GM19238 (cell line): Measurements from ENCODE around the gene SEMA5B.

ENCODE experiments used
- DNase-seq: peaks from one replicate; pipeline ENCODE4 v3.0.0; 2011; ENCODE audit warnings: low spot score; ENCODE audit not compliant: insufficient read length

SEMA5B gene

GRCh38 chr3:122926811-122927210 lies 100.8 kb downstream of the SEMA5B start:
- no peak for DNase-seq

- no peak for DNase-seq
These were observed 101.2 kb downstream of the SEMA5B start for GRCh38 chr3:122926322-122926721.

GRCh38 chr3:122925756-122926155 lies 101.8 kb downstream of the SEMA5B start:
- no peak for DNase-seq

GRCh38 chr3:122924056-122924455 lies 103.5 kb downstream of the SEMA5B start:
- no peak for DNase-seq

GRCh38 chr3:122923611-122924010 lies 104.0 kb downstream of the SEMA5B start:
- no peak for DNase-seq

GRCh38 chr3:122921791-122922651 lies 105.5 kb downstream of the SEMA5B start:
- DNase-seq, result peak; percentile 32

- no peak for DNase-seq
These were observed 106.6 kb downstream of the SEMA5B start for GRCh38 chr3:122920986-122921385.

GRCh38 chr3:122919291-122919610 lies 108.3 kb downstream of the SEMA5B start:
- DNase-seq, result no peak

GRCh38 chr3:122918576-122919290 lies 108.8 kb downstream of the SEMA5B start:
- DNase-seq, result no peak

GRCh38 chr3:122917412-122917811 lies 110.2 kb downstream of the SEMA5B start:
- DNase-seq, result no peak

- DNase-seq, result no peak
These were observed 111.0 kb downstream of the SEMA5B start for GRCh38 chr3:122916580-122916979.

- DNase-seq, result no peak
These were observed 111.5 kb downstream of the SEMA5B start for GRCh38 chr3:122916084-122916483.

GRCh38 chr3:122915300-122916055 lies 112.1 kb downstream of the SEMA5B start:
- DNase-seq, result no peak

- DNase-seq, result no peak
These were observed 113.9 kb downstream of the SEMA5B start for GRCh38 chr3:122913539-122914100.

- DNase-seq, result no peak
These were observed 114.6 kb downstream of the SEMA5B start for GRCh38 chr3:122912772-122913538.

- no peak for DNase-seq
These were observed 115.7 kb downstream of the SEMA5B start for GRCh38 chr3:122911901-122912300.

GRCh38 chr3:122908251-122908650 lies 119.3 kb downstream of the SEMA5B start:
- DNase-seq, result no peak

- DNase-seq, result no peak
These were observed 120.1 kb downstream of the SEMA5B start for GRCh38 chr3:122907471-122907870.

- DNase-seq, result no peak
These were observed 124.4 kb downstream of the SEMA5B start for GRCh38 chr3:122903171-122903570.

GRCh38 chr3:122902326-122902725 lies 125.2 kb downstream of the SEMA5B start:
- DNase-seq, result no peak

GRCh38 chr3:122898298-122898697 lies 129.3 kb downstream of the SEMA5B start:
- DNase-seq, result no peak
